SH-SY5Y (cell line): Measurements from ENCODE around the gene VPS33B.

Experiments used
- GATA2 ChIP-seq: IDR thresholded peaks from 2 replicates; pipeline ENCODE4 v1.6.1; 2011; ENCODE audit warnings: mild to moderate bottlenecking, low read depth, low read length
- GATA3 ChIP-seq: IDR thresholded peaks from 2 replicates; pipeline ENCODE4 v1.6.1; 2011; ENCODE audit warnings: low read depth, mild to moderate bottlenecking, low read length, moderate library complexity

DNA sequence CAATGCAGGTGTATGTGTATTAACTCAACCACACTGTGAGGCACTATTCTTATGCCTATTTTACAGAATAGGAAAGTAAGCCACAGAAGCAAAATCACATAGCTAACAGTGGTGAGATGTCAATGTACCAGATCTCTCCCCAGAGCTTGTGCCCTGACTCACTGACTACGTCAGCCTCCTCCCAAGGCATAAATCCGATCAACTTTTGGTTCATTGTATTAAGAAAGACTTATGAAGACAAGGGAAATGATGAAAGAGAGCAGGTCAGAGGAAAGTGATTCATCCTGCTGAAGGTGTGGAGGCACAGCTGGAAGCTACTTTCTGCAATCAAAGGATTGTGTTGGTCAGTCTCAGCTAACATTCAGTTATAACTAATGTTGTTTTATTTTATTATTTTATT is 44.6 kb upstream of the VPS33B start:
- TF ChIP-seq GATA2 (no peak), GATA3 (no peak)
